ENCODE measurements around the gene YWHAQ. TPM values are rescaled to one million over a fixed set of nuclear protein-coding genes. Genes with fewer than 3 reads are reported as not detected.

YWHAQ gene
- total RNA-seq, 1 donor from 2014 or later: 418 TPM

- TF ChIP-seq CTCF (conservative IDR thresholded peaks at IDR 0.05; ENCODE audit: low read depth, low read length): no peak
- no peak overlapping the region for H3K4me3 ChIP-seq (ENCODE audit: low read depth, low read length)
- no peak for DNase-seq (ENCODE audit: low read depth)
Measured at GRCh38 chr2:9543557-9543956, 87.2 kb downstream of the YWHAQ start.

- DNase-seq (ENCODE audit: low read depth): no peak
- TF ChIP-seq CTCF (conservative IDR thresholded peaks at IDR 0.05; ENCODE audit: low read depth, low read length): no peak
- no peak overlapping the region for H3K4me3 ChIP-seq (ENCODE audit: low read depth, low read length)
Measured at GRCh38 chr2:9539531-9539930, 91.3 kb downstream of the YWHAQ start.

DNA sequence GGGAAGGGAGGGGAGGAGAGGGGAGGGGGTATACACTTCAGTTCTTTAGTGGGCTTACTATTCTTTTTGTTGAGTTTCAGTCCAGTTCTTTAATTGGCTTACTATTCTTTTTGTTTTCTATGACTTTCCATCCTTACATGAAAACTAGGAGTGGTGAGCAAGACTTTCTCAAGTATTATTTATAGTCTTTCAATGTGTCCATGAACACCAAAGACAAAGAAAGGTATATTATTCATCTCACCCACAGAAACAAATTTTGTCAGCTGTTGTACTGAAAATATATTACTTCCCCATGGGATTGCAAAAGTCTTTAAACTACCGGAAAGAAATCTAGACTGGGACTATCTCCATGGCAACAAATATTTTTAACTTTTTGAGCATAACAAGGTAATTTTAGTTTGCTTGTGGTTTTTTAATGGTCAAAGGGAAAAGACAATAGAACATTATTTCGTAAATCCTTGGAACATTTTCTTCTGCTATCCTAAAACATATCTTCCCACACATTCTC is 92.7 kb downstream of the YWHAQ start:
- TF ChIP-seq CTCF (conservative IDR thresholded peaks at IDR 0.05; ENCODE audit: low read depth, low read length): no peak
- H3K4me3 ChIP-seq (ENCODE audit: low read depth, low read length): no peak overlapping the region

DNA sequence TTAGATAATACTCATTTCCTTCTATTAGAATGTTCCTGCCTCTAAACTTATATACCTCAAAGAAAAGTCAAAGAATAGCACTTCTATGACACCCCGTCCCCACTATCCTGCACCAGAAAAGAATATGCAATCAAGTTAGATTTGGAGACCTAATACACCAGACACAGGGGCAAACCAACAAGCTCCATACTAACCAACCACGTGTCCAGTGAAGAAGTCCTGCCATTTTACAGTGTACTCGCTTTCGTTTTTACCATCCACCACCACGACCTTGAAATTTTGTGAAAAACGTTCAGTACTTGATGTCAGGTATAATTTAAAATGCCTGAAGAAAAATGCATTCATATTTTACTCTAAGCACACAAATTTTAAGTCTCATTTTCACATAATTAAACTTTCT is 94.3 kb downstream of the YWHAQ start:
- no peak overlapping the region for H3K4me3 ChIP-seq (ENCODE audit: low read depth, low read length)
- no peak for TF ChIP-seq CTCF (conservative IDR thresholded peaks at IDR 0.05; ENCODE audit: low read depth, low read length)
- no peak for DNase-seq (ENCODE audit: low read depth)

More for the DNA sequence above, 92.7 kb downstream of the YWHAQ start:
- DNase-seq (ENCODE audit: low read depth): no peak

DNA sequence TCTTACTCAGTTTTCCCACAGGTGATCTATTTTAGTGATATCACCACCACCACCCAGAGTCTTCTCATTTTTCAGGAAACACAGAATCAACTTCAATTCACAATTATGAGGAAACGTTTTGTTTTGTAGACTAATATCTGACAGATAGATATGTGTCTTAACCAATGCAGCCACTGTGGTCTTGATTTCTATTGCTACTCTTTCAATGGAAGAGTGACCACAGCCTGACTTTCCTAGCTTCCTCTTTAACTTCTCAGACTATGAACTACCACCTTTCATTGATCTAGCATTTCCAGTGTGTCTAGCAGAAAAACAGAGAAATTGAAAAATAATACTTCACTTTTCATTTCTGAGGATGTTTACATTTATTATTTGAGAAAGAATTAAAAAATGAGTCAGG is 95.6 kb downstream of the YWHAQ start:
- TF ChIP-seq CTCF (conservative IDR thresholded peaks at IDR 0.05; ENCODE audit: low read depth, low read length): no peak
- DNase-seq (ENCODE audit: low read depth): no peak
- no peak overlapping the region for H3K4me3 ChIP-seq (ENCODE audit: low read depth, low read length)

Other genes starting within 250 kb of the YWHAQ start
- gene ITGB1BP1, start 207.5 kb downstream of the YWHAQ start, total RNA-seq: 62.6 and 73.8 TPM in 2 replicates
- gene CPSF3, start 207.3 kb downstream of the YWHAQ start, total RNA-seq: 66.3 and 91.2 TPM in 2 replicates
- gene IAH1, start 156.4 kb downstream of the YWHAQ start, total RNA-seq: 83.4 and 92.1 TPM in 2 replicates
- 24.3 and 28.1 TPM in 2 replicates for gene ADAM17, start 75.2 kb downstream of the YWHAQ start, total RNA-seq
- 14.5 and 14.6 TPM in 2 replicates for gene TAF1B, start 212.5 kb upstream of the YWHAQ start, total RNA-seq